ENCODE results near the gene TRAIP. TPM values are rescaled to one million over a fixed set of nuclear protein-coding genes. Genes with fewer than 3 reads are reported as not detected.
A peak's percentile ranks its signal among the peaks of the same experiment; 100 is the strongest.

TRAIP gene
- total RNA-seq, 4 donors from 2014 or later: 1.5 to 17.4 (median 4.0) TPM

- Histone ChIP-seq H3K4me3 (no peak overlapping the region), H3K4me1 (no peaks in the 10 kb centered on the region), H3K36me3 (no peaks in the 10 kb centered on the region), H3K27me3 (no peaks in the 10 kb centered on the region), H3K27ac (no peak overlapping the region), H3K9me3 (no peaks in the 10 kb centered on the region)
- DNase-seq: no peak
- intact Hi-C loops (cut with DNase I; ENCODE audit: low total_unique reads): no loop called here
- no peak for TF ChIP-seq CTCF (IDR thresholded peaks at IDR 0.05)
- TF ChIP-seq POLR2A (IDR thresholded peaks at IDR 0.05): no peak
These were observed 64.8 kb downstream of the TRAIP start for GRCh38 chr3:49791571-49791970.

- H3K27me3 ChIP-seq: no peaks in the 10 kb centered on the region
- DNase-seq: no peak
- intact Hi-C loops (cut with DNase I; ENCODE audit: low total_unique reads): no loop called here
- H3K4me3 ChIP-seq: no peak overlapping the region
- H3K9me3 ChIP-seq: no peaks in the 10 kb centered on the region
- TF ChIP-seq CTCF (IDR thresholded peaks at IDR 0.05) (no peak), POLR2A (IDR thresholded peaks at IDR 0.05) (no peak)
- no peaks in the 10 kb centered on the region for H3K36me3 ChIP-seq
- no peak overlapping the region for H3K27ac ChIP-seq
- no peaks in the 10 kb centered on the region for H3K4me1 ChIP-seq
These were observed 65.5 kb downstream of the TRAIP start for GRCh38 chr3:49790626-49791411.

- Histone ChIP-seq H3K36me3 (no peaks in the 10 kb centered on the region), H3K4me3 (no peak overlapping the region), H3K4me1 (peaks cover 0 to 10% of the 10 kb centered on the region in 2 donors), H3K27me3 (no peaks in the 10 kb centered on the region), H3K9me3 (no peaks in the 10 kb centered on the region), H3K27ac (no peak overlapping the region)
- intact Hi-C loops (cut with DNase I; ENCODE audit: low total_unique reads): no loop called here
- DNase-seq: no peak
- TF ChIP-seq POLR2A (IDR thresholded peaks at IDR 0.05) (no peak), CTCF (IDR thresholded peaks at IDR 0.05) (no peak)
These were observed 68.3 kb downstream of the TRAIP start for GRCh38 chr3:49788056-49788455.

- no peaks in the 10 kb centered on the region for H3K27me3 ChIP-seq
- H3K36me3 ChIP-seq: no peaks in the 10 kb centered on the region
- TF ChIP-seq POLR2A (IDR thresholded peaks at IDR 0.05) (no peak), CTCF (IDR thresholded peaks at IDR 0.05) (no peak)
- intact Hi-C loops (cut with DNase I; ENCODE audit: low total_unique reads): no loop called here
- DNase-seq: no peak
- H3K9me3 ChIP-seq: no peaks in the 10 kb centered on the region
- H3K4me3 ChIP-seq: no peak overlapping the region
- H3K4me1 ChIP-seq: peaks cover 0 to 10% of the 10 kb centered on the region in 2 donors
- peak overlapping the region; percentile 98 for H3K27ac ChIP-seq
These were observed 68.8 kb downstream of the TRAIP start for GRCh38 chr3:49787536-49787935.

GRCh38 chr3:49787182-49787464 lies 69.2 kb downstream of the TRAIP start:
- no peaks in the 10 kb centered on the region for H3K36me3 ChIP-seq
- H3K27ac ChIP-seq: peak overlapping the region; percentile 98
- intact Hi-C loops (cut with DNase I; ENCODE audit: low total_unique reads): no loop called here
- H3K27me3 ChIP-seq: no peaks in the 10 kb centered on the region
- no peak for DNase-seq
- peaks cover 0 to 10% of the 10 kb centered on the region in 2 donors for H3K4me1 ChIP-seq
- H3K4me3 ChIP-seq: peak overlapping the region; percentile 32 to 95
- TF ChIP-seq POLR2A (IDR thresholded peaks at IDR 0.05): no peak
- TF ChIP-seq CTCF (IDR thresholded peaks at IDR 0.05): no peak
- no peaks in the 10 kb centered on the region for H3K9me3 ChIP-seq
